Right cardiac atrium (tissue), 5 donors: ENCODE data around the gene RAB11FIP4. TPM values are rescaled to one million over a fixed set of nuclear protein-coding genes. Genes with fewer than 3 reads are reported as not detected.

Source experiments
- ATAC-seq, 2 donors: fragments of 200-7000 bp; cut with Tn5 transposase; one replicate each; pipeline versions ENCODE4 v1.8.0 to v1.9.1; 2020; ENCODE audit warnings: moderate library complexity in 2 of 2, mild to moderate bottlenecking in 1 of 2
- DNase-seq, 3 donors: peaks; one replicate each; pipeline ENCODE4 v3.0.0-alpha.2; 2020
- H3K27ac ChIP-seq: one replicate; pipeline ENCODE4 v1.5.1; 2013; ENCODE audit warnings: mild to moderate bottlenecking, low read length, control low read depth, moderate library complexity
- H3K27me3 ChIP-seq: one replicate; pipeline ENCODE4 v1.6.1; 2013; ENCODE audit not compliant: control insufficient read depth, insufficient read depth
- H3K4me1 ChIP-seq: one replicate; pipeline ENCODE4 v1.6.1; 2013; ENCODE audit warnings: low read length; ENCODE audit not compliant: control insufficient read depth, insufficient read depth
- H3K4me3 ChIP-seq: one replicate; pipeline ENCODE4 v1.5.1; 2013; ENCODE audit warnings: low read length, control low read depth
- H3K9me3 ChIP-seq: one replicate; pipeline ENCODE4 v1.6.1; 2013; ENCODE audit warnings: low read length; ENCODE audit not compliant: control insufficient read depth
- WGBS: extraction: QIAGEN DNeasy Blood & Tissue Kit; methylation state at CpG from one replicate; pipeline ENCODE4 v1.1.7; 2013; 5-methylcytosine and 5-hydroxymethylcytosine counted together
- intact Hi-C, 4 donors: fragments of 100-400 bp; cut with DNase I; formaldehyde crosslinking; loops; one replicate each; pipeline versions ENCODE4 v1.11.0 to v1.14.0; 2022 to 2023
- polyA plus RNA-seq: library from polyadenylated mRNA; stranded (reverse); fragments of 200-250 nt; gene quantifications from one replicate; pipeline ENCODE4 v1.2.3, GENCODE V29; 2013
- total RNA-seq, 4 donors: library from RNA; stranded (reverse); fragmentation: NEBNext Ultra II Directional; extraction: Animal tissue kit (Norgen Biotek cat#: 25700); gene quantifications; one replicate each; pipeline ENCODE4 v1.2.1, GENCODE V29; 2021
- donor health status: healthy with polysubstance abuse.
- donor health status: DM: no; HTN: yes; CAD: no.
- donor health status: DM: no; HTN: no; CAD: no.
- donor health status: DM: no; HTN: yes; CAD: no; lungs with severe emphysema.
- donor health status: DM: yes; HTN: yes; CAD: no.

RAB11FIP4 gene
- total and polyA plus RNA-seq, 5 donors = 2.8 to 12.3 (median 7.7) TPM

DNA sequence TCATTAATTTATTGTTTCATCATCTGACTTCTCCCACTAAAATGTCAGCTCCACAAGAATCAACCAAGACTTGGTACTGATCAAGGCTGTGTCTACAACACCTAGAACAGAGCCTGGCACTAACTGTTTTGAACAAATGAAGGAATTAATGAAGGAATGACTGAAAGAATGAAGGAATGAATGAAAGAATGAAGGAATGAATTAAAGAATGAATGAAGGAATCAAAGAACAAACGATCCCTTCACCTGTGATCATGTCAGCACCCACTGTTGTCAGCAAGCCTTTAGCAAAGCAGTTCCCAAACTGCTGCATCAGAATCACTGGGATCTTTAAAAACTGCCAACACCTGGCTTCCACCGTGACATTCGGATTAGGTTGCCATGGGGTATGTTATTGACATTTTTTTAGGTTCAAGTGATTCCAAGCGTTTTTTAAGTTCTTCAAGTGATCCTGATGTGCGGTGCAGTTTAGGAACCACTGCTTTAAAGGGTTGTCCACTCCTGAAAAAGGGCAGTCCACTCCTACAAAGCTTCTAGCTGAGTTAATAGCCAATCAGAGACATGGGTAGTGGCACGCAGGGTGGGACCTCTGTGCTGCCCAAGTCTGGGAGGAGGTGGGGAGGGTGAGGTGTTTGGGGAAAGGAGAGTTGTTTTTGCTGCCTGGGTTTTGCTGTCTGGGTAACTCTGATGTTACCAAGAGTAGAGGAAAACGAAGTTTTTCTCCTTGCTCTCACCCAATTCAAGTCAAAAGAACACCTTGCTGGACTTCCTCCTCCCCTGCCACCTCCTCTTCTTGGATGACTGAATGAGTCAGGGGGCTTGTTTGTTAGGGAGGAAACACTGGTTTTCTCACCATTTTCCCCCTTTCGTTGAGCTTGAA is 89.7 kb downstream of the RAB11FIP4 start:
- Histone ChIP-seq H3K4me1 (no peaks in the 10 kb centered on the region), H3K27me3 (no peaks in the 10 kb centered on the region), H3K9me3 (no peaks in the 10 kb centered on the region), H3K27ac (no peak overlapping the region), H3K4me3 (no peak overlapping the region)
- DNase-seq (no peak), ATAC-seq (no peak)
- intact Hi-C loops = no loop called here
- 70% methylated on average over 8 of the region's 8 CpGs for WGBS

DNA sequence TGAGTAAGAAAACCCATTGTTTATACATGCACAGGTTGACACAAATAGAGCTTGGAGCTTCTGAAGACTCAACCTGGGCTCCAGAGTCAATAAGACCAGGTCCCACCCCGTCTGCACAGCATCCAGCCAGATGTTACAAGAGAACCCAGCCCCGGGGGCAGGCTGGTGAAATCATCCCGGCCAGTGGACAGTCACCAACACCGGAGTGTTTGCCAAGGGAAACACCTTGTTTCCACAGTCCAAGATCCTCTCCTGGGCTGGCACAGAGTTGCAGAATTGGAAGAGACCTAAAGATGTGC is 90.3 kb downstream of the RAB11FIP4 start:
- H3K9me3 ChIP-seq = no peaks in the 10 kb centered on the region
- DNase-seq = no peak
- H3K27ac ChIP-seq = no peak overlapping the region
- intact Hi-C loops = no loop called here
- no peak for ATAC-seq
- H3K4me3 ChIP-seq = no peak overlapping the region
- H3K27me3 ChIP-seq = no peaks in the 10 kb centered on the region
- no peaks in the 10 kb centered on the region for H3K4me1 ChIP-seq
- WGBS = 71% methylated on average over 4 of the region's 4 CpGs

DNA sequence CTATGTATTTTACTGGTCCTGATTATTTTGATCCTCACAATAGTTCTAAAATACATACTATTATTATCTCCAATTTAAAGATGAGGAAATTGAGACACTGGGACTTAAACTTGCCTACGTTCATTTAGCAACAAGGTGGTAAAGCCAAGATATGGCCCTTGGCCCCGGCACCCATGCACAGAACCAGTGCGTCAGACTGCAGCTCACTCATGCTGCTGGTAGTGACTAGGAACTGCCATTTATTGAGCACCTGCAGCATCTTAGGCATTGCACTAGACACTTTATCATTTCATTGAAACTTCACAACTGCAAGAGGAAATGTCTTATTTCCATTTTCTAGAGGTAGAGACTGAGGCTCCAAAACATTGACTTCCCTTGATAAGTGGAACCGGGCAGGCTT is 93.3 kb downstream of the RAB11FIP4 start:
- Histone ChIP-seq H3K4me3 (no peak overlapping the region), H3K9me3 (no peaks in the 10 kb centered on the region), H3K4me1 (no peaks in the 10 kb centered on the region), H3K27me3 (no peaks in the 10 kb centered on the region), H3K27ac (no peak overlapping the region)
- intact Hi-C loops = no loop called here
- no peak for ATAC-seq
- DNase-seq = no peak
- WGBS = 87% methylated on average over 4 of the region's 4 CpGs

DNA sequence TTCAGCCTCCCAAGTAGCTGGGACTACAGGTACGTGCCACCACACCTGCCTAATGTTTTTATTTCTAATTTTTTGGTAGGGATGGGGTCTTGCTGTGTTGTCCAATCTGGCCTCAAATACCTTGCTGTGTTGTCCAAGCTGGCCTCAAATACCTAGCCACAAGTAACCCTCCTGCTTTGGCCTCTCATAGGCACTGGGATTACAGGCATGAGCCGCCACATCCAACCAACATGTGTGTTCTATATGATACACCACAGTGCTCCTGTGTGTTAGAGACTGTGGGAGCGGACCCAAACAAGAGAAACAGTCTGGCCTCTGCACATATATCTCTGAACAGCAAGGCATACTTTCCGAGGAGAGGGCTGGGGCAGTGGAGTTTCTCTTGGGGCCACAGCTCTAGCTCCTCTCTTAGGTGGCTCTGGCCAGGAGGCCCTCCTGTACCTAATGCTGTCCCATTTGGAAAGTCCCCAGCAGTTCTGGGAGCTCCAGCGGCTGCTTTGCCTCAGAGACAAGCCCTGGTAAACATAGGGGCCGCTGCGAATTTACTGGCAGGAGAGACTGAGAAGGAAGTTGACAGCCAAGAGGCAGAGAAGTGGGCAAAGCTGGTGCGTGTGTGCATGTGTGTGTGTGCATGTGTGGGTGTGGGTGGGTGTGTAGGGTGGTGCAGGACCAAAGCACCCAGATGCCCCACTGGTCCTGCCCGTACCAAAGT is 95.0 kb downstream of the RAB11FIP4 start:
- H3K4me3 ChIP-seq = no peak overlapping the region
- H3K27ac ChIP-seq = no peak overlapping the region
- H3K27me3 ChIP-seq = no peaks in the 10 kb centered on the region
- intact Hi-C loops = no loop called here
- 61% methylated on average over 9 of the region's 9 CpGs for WGBS
- ATAC-seq = peak in 1 of 2 donors; percentile 10
- no peaks in the 10 kb centered on the region for H3K9me3 ChIP-seq
- H3K4me1 ChIP-seq = no peaks in the 10 kb centered on the region
- DNase-seq = no peak

DNA sequence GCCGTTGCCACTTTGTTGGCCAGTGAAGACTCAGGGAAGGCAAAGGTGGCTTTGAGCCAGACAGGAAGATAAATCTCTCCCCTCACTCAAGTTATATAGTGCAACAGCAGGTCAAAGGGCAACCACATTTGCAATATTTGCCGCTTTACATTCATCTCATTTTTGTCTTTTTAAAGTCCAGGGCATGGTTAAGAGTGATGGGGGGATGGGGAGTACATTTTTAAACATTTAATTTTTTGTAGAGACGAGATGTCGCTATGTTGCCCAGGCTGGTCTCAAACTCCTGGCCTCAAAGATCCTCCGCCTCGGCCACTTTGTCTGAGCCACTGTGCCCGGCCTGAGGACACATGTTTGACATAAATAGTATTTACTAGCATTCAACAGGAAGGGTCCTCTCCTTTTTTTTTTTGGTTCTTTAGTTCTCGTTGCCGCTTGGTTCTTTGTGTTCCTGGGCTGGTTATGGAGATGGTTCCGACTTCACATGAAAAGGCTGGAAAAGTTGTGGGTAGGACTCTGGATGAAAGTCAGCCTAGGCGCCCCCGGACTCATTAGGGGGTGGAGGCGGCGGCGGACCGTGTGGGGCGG is 95.7 kb downstream of the RAB11FIP4 start:
- intact Hi-C loops = no loop called here
- Histone ChIP-seq H3K27ac (peak overlapping the region; percentile 13), H3K27me3 (no peaks in the 10 kb centered on the region), H3K4me3 (peak overlapping the region; percentile 76), H3K4me1 (no peaks in the 10 kb centered on the region), H3K9me3 (no peaks in the 10 kb centered on the region)
- DNase-seq (no peak), ATAC-seq (no peak)
- WGBS = 22% methylated on average over 17 of the region's 17 CpGs

DNA sequence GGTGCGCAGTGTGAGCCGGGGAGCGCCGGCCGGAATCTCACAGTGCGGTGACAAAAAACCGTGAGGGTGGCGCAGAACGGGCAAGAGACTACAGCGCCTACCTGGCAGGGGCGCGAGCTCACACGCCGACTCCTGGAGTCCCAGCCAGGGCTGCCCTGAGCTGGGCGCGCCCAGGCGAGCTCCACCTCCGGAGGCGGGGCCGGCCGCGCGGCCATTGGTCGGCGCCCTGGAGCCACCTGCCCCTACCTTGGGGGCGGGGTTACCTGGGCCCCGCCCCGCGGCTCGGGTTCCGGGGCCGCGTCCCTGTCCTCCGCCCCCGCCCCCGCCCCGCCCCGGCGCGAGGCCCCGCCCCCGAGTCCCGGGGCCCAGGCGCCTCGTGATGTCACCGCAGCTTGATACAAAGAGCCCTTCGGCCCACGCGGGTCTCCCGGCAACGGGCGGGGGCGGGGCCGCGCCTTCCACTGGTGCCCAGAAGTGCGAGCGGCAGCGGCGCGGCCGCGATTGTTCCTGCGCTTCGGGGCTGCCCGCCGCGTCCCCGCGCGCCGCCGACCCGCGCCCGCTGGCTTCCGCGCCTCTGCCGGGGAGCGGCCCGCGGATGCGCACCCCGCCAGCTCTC is 96.3 kb downstream of the RAB11FIP4 start:
- DNase-seq (peak; percentile 85 to 96 (median 93)), ATAC-seq (peak; percentile 84 to 89)
- no peaks in the 10 kb centered on the region for H3K4me1 ChIP-seq
- H3K27ac ChIP-seq = peak overlapping the region; percentile 13
- under 1% methylated on average over 83 of the region's 83 CpGs for WGBS
- H3K4me3 ChIP-seq = peak overlapping the region; percentile 76
- intact Hi-C loops = no loop called here
- no peaks in the 10 kb centered on the region for H3K27me3 ChIP-seq
- no peaks in the 10 kb centered on the region for H3K9me3 ChIP-seq

DNA sequence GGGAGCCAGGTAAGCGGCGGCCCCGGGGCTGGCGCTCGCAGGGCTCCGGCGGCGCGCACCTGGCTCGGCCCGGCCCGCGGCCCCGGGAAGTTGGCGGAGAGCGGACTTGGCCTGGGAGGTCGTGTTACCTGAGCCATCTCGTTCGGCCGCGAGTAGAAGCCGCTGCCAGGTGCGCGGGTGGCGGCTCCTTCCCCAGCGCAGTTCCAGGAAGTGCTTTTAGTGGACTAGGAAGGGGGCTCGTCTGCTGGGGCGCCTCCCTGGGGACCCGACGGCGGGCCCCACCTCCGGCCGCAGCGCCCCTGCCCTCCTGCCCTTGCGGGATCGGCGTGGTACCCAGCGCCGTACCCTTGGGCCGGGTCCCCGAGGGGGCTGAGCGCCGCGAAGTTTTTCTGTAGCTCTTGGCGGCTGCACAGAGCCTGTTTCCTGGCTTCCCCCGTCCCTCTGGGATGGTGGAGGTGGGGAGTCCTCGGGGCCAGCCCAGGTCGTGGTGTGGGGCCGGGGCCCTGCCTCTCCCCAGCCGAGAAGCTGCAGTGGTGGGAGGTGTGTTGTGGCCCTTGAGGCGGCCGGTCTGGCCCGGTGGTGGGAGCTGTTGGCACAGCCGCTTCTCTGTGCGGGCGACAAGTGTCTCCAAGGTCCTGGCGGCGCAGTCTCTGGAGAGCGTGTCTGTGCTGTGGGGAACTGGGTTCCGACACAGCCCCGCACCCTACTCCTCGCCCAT is 96.9 kb downstream of the RAB11FIP4 start:
- Histone ChIP-seq H3K27ac (no peak overlapping the region), H3K9me3 (no peaks in the 10 kb centered on the region), H3K27me3 (no peaks in the 10 kb centered on the region), H3K4me1 (no peaks in the 10 kb centered on the region), H3K4me3 (peak overlapping the region; percentile 76)
- ATAC-seq (peak; percentile 13 to 22), DNase-seq (peak in 1 of 3 donors; percentile 67)
- intact Hi-C loops = no loop called here
- 5% methylated on average over 62 of the region's 62 CpGs for WGBS

DNA sequence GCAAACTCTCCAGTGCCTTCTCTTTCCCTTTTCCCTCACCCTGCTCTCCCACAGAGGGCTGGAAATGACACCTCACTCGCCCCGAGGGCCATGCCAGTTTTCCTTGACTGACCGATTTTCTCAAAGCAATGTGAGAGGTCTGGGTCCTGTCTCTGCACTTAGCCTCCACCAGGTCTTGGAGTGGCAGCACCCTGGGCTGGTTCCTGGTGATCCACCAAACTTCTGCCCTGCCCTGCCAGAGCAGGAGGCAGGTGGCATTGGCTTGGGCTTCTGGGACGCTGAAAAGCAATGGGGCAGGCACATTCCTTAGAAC is 97.5 kb downstream of the RAB11FIP4 start:
- H3K4me3 ChIP-seq = no peak overlapping the region

DNA sequence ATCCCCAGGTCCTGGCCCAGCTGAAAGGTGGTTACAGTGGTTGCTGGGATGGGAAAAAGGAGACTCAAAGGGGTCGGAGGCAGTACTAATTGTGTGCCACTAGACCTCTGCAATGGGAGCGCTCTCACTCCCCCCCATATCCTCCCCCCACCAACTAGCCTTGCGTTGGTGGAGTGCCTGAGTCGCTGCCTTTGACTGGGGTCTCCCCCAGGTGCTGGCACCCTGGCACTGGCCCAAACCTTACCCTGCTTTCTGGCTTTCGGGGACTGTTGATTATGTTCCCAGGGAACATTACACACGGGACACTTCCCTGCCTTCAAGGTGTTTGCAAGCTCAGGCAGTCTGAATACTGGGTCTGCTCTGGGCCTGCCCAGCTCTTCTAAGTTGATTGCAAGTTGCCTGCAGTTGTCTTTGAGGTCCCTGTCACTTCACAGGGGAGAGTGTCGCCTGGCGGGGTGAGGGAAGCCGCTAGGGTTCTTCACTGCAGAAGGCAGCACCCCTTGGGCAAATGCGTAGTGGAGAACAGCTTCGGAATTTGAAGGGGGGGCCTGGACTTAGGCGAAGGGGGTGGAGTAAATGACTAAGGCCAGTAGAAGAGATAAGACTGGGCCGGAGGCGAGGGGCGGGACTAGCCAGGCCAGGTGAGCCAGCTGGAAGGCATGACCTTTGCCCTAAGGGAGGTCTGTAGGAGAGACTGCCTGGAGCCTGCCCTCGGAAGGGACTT is 98.0 kb downstream of the RAB11FIP4 start:
- Histone ChIP-seq H3K27me3 (no peaks in the 10 kb centered on the region), H3K4me1 (no peaks in the 10 kb centered on the region), H3K4me3 (no peak overlapping the region), H3K9me3 (no peaks in the 10 kb centered on the region), H3K27ac (no peak overlapping the region)
- DNase-seq (no peak), ATAC-seq (no peak)
- intact Hi-C loops = no loop called here
- WGBS = 68% methylated on average over 16 of the region's 16 CpGs

More for the DNA sequence above, 97.5 kb downstream of the RAB11FIP4 start:
- WGBS = 34% methylated on average over 4 of the region's 4 CpGs
- H3K27me3 ChIP-seq = no peaks in the 10 kb centered on the region
- H3K27ac ChIP-seq = no peak overlapping the region
- intact Hi-C loops = no loop called here
- no peak for DNase-seq
- no peaks in the 10 kb centered on the region for H3K4me1 ChIP-seq
- no peaks in the 10 kb centered on the region for H3K9me3 ChIP-seq
- ATAC-seq = no peak

DNA sequence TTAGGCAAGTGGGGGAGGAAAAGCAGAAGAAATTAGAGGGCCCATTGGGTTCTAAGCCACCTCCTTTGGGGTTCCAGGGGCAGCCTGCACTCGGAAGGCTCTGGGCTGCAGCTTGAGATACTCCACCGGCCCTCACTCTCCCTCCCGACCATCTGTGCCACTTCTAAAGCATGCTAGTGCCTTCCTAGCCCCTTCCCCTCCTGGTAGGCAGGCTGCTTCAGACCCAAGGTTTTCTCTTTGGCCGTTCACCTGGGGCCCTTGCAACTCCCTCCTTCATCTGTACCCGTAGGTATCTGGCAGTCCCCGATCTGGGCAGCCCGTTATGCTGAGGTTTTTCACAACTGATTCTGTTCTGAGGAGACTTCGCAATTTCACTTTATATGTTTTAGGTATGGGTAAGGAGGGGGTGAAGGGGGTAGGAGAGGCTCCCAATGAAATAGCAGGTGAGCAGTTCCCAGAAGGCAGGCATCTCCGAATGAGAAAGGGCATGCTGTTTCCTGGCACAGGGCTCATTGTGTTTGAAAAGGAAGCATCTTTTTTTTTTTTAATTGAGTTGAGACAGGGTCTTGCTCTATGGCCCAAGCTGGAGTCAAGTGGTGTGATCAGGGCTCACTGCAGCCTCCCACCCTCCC is 98.7 kb downstream of the RAB11FIP4 start:
- H3K27ac ChIP-seq = no peak overlapping the region
- DNase-seq = no peak
- WGBS = 76% methylated on average over 9 of the region's 9 CpGs
- intact Hi-C loops = no loop called here
- H3K9me3 ChIP-seq = no peaks in the 10 kb centered on the region
- ATAC-seq = no peak
- H3K4me3 ChIP-seq = no peak overlapping the region
- no peaks in the 10 kb centered on the region for H3K4me1 ChIP-seq
- no peaks in the 10 kb centered on the region for H3K27me3 ChIP-seq
